NB4 (cell line): Measurements from ENCODE around the gene CBFB.
A peak's percentile ranks its signal among the peaks of the same experiment; 100 is the strongest.

ENCODE experiments used
- DNase-seq: peaks from one replicate; pipeline ENCODE4 v3.0.0; 2010; ENCODE audit warnings: low read depth
- H3K4me3 ChIP-seq: one replicate; pipeline ENCODE4 v1.5.1; 2011; ENCODE audit warnings: mild to moderate bottlenecking, low read depth, low read length, moderate library complexity
- MYC ChIP-seq: IDR thresholded peaks from 2 replicates; pipeline ENCODE4 v1.6.1; 2011; ENCODE audit warnings: low read depth, low read length
- POLR2A ChIP-seq: IDR thresholded peaks from 2 replicates; pipeline ENCODE4 v1.6.1; 2011; ENCODE audit warnings: mild to moderate bottlenecking; ENCODE audit not compliant: insufficient read length; ENCODE audit errors: extremely low read depth
- TF ChIP-seq, protein P1 (sequence below): IDR thresholded peaks from 2 replicates; pipeline ENCODE4 v1.6.1; 2011; ENCODE audit warnings: low read depth, low read length
- TF ChIP-seq, protein P2 (sequence below): IDR thresholded peaks from one replicate; pipeline ENCODE4 v1.5.1; 2012; ENCODE audit warnings: low read depth, low read length

CBFB gene

DNA sequence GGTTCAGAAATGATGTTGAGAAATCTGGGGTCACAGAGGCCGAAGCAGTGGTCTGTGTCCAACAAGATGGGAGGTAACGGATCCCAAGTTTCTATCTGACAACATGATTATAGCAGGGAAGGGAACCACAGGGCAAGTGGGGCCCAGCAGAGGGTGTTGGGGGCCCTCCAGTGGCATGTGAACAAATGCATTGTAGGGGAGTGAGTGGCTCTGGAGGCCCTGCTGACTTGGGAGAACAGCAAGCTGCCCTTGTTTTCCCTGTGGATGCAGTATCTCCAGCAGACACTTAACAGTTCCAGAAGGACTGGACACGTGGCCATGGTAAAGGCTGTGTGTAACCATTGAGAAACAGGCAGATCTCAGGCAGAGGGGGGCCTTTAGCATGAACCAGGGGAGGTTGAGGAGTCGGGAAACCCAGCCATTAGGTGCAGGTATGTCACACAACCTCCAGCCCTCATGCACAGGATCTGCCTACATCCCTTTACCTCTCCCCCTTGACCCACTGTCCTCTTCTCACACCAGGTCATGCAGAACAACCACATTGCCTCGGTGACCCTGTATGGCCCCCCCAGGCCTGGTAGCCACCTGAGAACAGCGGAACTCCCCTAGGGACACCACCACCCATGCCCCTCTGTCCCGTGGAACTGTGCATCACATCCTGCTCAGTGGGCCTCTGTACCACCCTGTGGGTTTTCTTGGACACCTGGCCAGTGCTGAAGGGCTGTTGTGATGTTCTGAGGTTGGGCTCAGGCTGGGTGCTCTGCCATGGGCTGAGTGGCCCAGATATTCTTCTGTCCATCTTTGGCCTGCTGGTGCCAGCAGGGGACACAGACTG is 117.8 kb downstream of the CBFB start:
- TF ChIP-seq, protein P1, sequence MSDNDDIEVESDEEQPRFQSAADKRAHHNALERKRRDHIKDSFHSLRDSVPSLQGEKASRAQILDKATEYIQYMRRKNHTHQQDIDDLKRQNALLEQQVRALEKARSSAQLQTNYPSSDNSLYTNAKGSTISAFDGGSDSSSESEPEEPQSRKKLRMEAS: no peak
- TF ChIP-seq, protein P2, sequence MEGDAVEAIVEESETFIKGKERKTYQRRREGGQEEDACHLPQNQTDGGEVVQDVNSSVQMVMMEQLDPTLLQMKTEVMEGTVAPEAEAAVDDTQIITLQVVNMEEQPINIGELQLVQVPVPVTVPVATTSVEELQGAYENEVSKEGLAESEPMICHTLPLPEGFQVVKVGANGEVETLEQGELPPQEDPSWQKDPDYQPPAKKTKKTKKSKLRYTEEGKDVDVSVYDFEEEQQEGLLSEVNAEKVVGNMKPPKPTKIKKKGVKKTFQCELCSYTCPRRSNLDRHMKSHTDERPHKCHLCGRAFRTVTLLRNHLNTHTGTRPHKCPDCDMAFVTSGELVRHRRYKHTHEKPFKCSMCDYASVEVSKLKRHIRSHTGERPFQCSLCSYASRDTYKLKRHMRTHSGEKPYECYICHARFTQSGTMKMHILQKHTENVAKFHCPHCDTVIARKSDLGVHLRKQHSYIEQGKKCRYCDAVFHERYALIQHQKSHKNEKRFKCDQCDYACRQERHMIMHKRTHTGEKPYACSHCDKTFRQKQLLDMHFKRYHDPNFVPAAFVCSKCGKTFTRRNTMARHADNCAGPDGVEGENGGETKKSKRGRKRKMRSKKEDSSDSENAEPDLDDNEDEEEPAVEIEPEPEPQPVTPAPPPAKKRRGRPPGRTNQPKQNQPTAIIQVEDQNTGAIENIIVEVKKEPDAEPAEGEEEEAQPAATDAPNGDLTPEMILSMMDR: peak; percentile 8
- TF ChIP-seq MYC: no peak
- DNase-seq: peak; percentile 31
- H3K4me3 ChIP-seq: no peak overlapping the region

DNA sequence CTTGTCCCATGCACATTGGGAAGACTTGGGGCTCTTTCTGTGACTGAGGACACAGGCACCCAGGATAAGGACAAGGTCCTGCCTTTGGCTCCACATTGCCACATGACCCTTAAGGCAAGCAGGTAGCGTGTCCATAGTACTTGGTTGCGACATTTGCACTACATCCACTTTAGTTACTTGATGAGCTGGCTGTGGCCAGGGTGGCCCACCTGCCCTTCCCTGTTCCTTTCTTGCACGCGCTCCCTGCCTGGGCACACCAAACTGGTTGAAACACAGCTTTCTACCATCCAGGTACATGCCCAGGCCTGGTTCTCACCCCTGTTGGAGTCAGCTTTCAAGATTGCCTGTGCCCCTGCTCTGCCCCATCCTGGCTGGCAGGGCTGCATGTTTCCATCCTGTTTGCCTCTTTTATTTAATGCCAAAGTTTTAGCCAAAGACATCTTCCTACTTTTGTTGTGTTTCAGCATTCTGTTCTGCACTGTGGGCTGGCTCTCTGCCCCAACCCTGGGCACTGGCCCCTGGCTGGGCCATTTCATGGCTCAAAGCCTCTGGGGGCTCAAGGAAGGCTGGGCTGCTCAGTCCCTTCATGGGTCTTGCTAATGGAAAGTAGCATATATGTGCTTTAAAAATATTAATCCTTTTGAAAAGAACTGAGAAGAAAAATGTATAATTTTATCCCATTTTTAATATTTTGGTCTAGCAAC is 118.6 kb downstream of the CBFB start:
- DNase-seq: no peak
- TF ChIP-seq, protein P1: no peak
- TF ChIP-seq, protein P2: no peak
- TF ChIP-seq MYC (no peak), POLR2A (no peak)
- H3K4me3 ChIP-seq: no peak overlapping the region

GRCh38 chr16:67148221-67148620 is 119.3 kb downstream of the CBFB start:
- DNase-seq: no peak
- no peak overlapping the region for H3K4me3 ChIP-seq
- no peak for TF ChIP-seq MYC
- TF ChIP-seq, protein P2: no peak
- TF ChIP-seq, protein P1: no peak
- TF ChIP-seq POLR2A: no peak

GRCh38 chr16:67148656-67149275 is 119.8 kb downstream of the CBFB start:
- H3K4me3 ChIP-seq: no peak overlapping the region
- no peak for TF ChIP-seq MYC
- TF ChIP-seq, protein P1: no peak
- TF ChIP-seq, protein P2: no peak
- no peak for TF ChIP-seq POLR2A
- DNase-seq: no peak

DNA sequence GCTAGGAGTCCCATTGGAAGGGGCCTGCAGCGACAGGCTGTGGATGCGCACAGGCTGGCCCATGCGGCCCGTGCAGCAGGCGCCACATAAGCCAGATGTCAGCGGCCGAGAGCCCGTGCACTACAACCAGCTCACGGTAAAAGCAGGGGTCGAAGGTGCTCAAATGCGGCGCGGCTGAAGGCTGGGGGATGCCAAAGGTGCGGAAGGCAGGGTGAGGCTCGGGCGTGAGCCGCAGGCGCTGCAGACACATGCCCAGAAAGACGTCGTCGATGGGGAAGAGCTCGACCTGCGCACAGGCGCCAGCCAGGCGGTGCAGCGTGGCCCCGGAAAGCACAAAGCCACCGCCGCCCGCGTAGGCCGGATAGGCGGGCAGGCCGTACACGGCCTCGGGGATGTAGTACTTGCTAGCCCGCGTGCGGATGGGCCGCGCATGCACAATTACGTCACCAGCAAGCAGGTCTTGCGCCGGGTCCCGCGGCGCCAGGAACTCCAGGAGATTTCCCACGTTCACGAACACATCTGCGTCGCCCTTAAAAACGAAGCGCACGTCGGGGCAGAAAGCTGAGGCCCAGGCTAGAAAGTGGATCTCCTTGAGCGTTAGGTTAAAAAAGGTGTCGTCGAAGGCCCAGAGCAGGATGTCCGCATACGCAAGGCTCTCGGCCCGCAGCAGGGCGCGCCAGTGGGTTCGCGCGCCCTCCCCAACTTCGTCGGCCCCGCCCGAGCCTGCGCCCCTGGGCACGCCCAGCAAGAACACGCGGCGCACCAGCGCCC is 120.5 kb downstream of the CBFB start:
- TF ChIP-seq POLR2A: no peak
- TF ChIP-seq, protein P2: no peak
- TF ChIP-seq, protein P1: no peak
- no peak for TF ChIP-seq MYC
- DNase-seq: no peak
- H3K4me3 ChIP-seq: no peak overlapping the region
